ENCODE measurements around the gene TULP4. TPM values are rescaled to one million over a fixed set of nuclear protein-coding genes. Genes with fewer than 3 reads are reported as not detected.

Gene TULP4
- total RNA-seq, 1 experiment from 2014 or later: 64.6 TPM

DNA sequence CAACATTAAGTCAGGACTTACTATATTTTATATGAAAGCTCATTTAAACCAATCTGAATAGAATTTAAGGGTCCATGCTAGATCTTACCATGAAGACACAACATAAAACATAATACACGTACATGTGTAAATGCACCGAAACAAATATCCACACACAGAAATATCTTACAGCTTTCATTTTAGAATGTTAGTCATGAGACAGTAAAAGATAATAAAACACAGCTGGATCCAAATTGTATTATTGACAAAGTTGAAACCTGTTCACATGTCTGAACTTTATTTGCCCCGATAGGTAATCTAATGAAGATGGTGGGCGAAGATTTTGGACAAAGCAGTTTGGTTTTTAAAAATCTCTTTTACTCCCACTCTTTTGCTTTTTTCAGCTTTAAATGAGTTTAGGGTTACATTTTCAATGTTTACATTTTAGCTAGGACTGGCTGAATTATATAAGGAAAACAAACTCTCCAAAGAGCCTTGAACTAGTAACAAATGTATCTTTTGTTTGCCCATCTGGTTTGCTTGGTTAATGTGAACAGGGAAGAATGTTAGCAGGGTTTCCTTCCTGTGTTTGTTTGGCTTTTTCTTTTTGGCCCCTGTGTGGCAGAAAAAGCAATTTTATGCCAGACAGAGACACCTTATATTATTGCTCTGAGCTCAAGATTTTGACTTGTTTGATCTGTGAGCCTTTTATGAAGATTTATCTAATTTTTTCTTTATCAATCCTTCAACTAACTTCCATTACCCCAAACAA lies 242.5 kb downstream of the TULP4 start:
- no CpG with 5 or more reads among the region's 4 CpGs for WGBS (ENCODE audit: extremely low coverage, insufficient read length, low lambda C conversion rate)
- no peak for DNase-seq

More for the DNA sequence above, 242.5 kb downstream of the TULP4 start:
- no peak overlapping the region for H2AFZ ChIP-seq (ENCODE audit: low read length)
- H4K91ac ChIP-seq (ENCODE audit: insufficient read length, low read depth, low read length): no peak overlapping the region
- H3K79me2 ChIP-seq (ENCODE audit: insufficient read depth, low read length): no peaks in the 10 kb centered on the region
- H3K56ac ChIP-seq (ENCODE audit: insufficient read length, low read depth, low read length): no peak overlapping the region
- H3K23me2 ChIP-seq (ENCODE audit: insufficient read length, low read depth, low read length, poor library complexity, severe bottlenecking): peaks cover 4% of the 10 kb centered on the region
- TF ChIP-seq, protein P1, sequence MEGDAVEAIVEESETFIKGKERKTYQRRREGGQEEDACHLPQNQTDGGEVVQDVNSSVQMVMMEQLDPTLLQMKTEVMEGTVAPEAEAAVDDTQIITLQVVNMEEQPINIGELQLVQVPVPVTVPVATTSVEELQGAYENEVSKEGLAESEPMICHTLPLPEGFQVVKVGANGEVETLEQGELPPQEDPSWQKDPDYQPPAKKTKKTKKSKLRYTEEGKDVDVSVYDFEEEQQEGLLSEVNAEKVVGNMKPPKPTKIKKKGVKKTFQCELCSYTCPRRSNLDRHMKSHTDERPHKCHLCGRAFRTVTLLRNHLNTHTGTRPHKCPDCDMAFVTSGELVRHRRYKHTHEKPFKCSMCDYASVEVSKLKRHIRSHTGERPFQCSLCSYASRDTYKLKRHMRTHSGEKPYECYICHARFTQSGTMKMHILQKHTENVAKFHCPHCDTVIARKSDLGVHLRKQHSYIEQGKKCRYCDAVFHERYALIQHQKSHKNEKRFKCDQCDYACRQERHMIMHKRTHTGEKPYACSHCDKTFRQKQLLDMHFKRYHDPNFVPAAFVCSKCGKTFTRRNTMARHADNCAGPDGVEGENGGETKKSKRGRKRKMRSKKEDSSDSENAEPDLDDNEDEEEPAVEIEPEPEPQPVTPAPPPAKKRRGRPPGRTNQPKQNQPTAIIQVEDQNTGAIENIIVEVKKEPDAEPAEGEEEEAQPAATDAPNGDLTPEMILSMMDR (conservative IDR thresholded peaks at IDR 0.05): no peak
- no peak overlapping the region for H2BK120ac ChIP-seq (ENCODE audit: low read depth, low read length, poor library complexity, severe bottlenecking)
- no peaks in the 10 kb centered on the region for H4K20me1 ChIP-seq (ENCODE audit: control insufficient read depth, insufficient read depth, insufficient read length)
- H3K23ac ChIP-seq (ENCODE audit: insufficient read length, low read depth, low read length): no peak overlapping the region
- no peak overlapping the region for H2BK20ac ChIP-seq (ENCODE audit: low read depth, low read length, poor library complexity, severe bottlenecking)
- H4K8ac ChIP-seq (replicated peaks; ENCODE audit: insufficient read length, low read depth, low read length): no peak overlapping the region
- H3K9ac ChIP-seq (ENCODE audit: extremely low read depth, insufficient read length, low read length): no peak overlapping the region
- H3K9me3 ChIP-seq (ENCODE audit: control insufficient read depth, low read depth, low read length): no peaks in the 10 kb centered on the region
- H2BK15ac ChIP-seq (ENCODE audit: low read depth, low read length): no peak overlapping the region
- Mint-ChIP-seq H3K36me3 (ENCODE audit: insufficient read depth in 1 of 3, low read depth in 3 of 3) (no peaks in the 10 kb centered on the region), H3K4me1 (peaks cover 9 to 10% of the 10 kb centered on the region in 2 experiments; a peak in 3 of 4 replicates), H3K9me3 (no peaks in the 10 kb centered on the region), H3K27ac (no peak overlapping the region), H3K4me3 (no peak overlapping the region), H3K27me3 (ENCODE audit: low read depth) (no peaks in the 10 kb centered on the region)
- no peak overlapping the region for H3K4ac ChIP-seq (ENCODE audit: low read depth, low read length)
- H3T11ph ChIP-seq (ENCODE audit: low read length): no peak overlapping the region
- H2AK5ac ChIP-seq (ENCODE audit: insufficient read length, low read length): no peak overlapping the region
- H2BK12ac ChIP-seq (ENCODE audit: insufficient read length, low read depth, low read length): no peak overlapping the region
- H3K79me1 ChIP-seq (ENCODE audit: insufficient read depth, low read depth, low read length, poor library complexity, severe bottlenecking): no peaks in the 10 kb centered on the region
- no peak overlapping the region for H2BK5ac ChIP-seq (ENCODE audit: insufficient read length, low read length)
- 0 out of 2 replicates have a peak, but pooled peaks cover 4% of the 10 kb centered on the region for H3K4me1 ChIP-seq (ENCODE audit: insufficient read depth, low read length)
- H3K27ac ChIP-seq (ENCODE audit: insufficient read length, low read depth, low read length): no peak overlapping the region
- H3K27me3 ChIP-seq (ENCODE audit: insufficient read depth, low read length): no peaks in the 10 kb centered on the region
- H3K14ac ChIP-seq (ENCODE audit: insufficient read depth, low read length): no peak overlapping the region
- H3K4me2 ChIP-seq (ENCODE audit: insufficient read depth, insufficient read length, low read length): no peak overlapping the region
- H4K5ac ChIP-seq (ENCODE audit: insufficient read length, low read depth, low read length): no peak overlapping the region
- no peak overlapping the region for H3K18ac ChIP-seq (ENCODE audit: insufficient read length, low read depth, low read length)

Measured in H9 (cell line).